Choroid plexus epithelial cell (primary cell): ENCODE measurements around the gene CD177.
A peak's percentile ranks its signal among the peaks of the same experiment; 100 is the strongest.

ENCODE experiments used
- DNase-seq: peaks from one replicate; pipeline ENCODE4 v3.0.0-alpha.2; 2010; ENCODE audit warnings: low read depth
- H3K4me3 ChIP-seq: 2 replicates; pipeline ENCODE4 v1.5.1; 2011; ENCODE audit warnings: low read depth, mild to moderate bottlenecking, control low read depth, low read length, moderate library complexity
- TF ChIP-seq, protein P1 (sequence below): conservative IDR thresholded peaks from 2 replicates; pipeline ENCODE4 v1.5.1; 2011; ENCODE audit warnings: low read depth, mild to moderate bottlenecking, control low read depth, inconsistent platforms, low read length, moderate library complexity

The CD177 gene, protein sequence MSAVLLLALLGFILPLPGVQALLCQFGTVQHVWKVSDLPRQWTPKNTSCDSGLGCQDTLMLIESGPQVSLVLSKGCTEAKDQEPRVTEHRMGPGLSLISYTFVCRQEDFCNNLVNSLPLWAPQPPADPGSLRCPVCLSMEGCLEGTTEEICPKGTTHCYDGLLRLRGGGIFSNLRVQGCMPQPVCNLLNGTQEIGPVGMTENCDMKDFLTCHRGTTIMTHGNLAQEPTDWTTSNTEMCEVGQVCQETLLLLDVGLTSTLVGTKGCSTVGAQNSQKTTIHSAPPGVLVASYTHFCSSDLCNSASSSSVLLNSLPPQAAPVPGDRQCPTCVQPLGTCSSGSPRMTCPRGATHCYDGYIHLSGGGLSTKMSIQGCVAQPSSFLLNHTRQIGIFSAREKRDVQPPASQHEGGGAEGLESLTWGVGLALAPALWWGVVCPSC

DNA sequence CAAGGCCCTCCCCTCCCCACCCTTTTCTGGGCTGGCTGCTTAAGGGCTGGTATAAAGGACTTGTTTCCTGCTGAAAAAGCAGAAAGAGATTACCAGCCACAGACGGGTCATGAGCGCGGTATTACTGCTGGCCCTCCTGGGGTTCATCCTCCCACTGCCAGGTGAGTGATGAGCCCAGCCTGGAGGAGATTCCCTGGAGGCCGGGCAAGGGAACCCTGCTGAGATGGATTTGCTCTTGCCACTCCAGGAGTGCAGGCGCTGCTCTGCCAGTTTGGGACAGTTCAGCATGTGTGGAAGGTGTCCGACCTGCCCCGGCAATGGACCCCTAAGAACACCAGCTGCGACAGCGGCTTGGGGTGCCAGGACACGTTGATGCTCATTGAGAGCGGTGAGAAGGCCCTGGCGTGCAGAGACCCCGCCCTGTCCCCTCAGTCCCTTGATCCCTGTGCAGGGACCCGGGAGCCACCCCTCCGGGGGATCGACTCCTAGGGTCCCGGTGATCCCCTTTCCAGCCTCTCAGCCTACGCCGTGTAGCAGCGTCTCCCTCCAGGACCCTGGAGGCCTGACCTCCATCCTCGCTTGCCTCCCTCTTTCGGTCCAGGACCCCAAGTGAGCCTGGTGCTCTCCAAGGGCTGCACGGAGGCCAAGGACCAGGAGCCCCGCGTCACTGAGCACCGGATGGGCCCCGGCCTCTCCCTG is at the start of gene CD177:
Gene CD177 (plus strand): TSS at position 81 of the 699 bp plus-strand sequence. CDS start 29 bp downstream, at position 110.
- DNase-seq: no peak
- TF ChIP-seq, protein P1, sequence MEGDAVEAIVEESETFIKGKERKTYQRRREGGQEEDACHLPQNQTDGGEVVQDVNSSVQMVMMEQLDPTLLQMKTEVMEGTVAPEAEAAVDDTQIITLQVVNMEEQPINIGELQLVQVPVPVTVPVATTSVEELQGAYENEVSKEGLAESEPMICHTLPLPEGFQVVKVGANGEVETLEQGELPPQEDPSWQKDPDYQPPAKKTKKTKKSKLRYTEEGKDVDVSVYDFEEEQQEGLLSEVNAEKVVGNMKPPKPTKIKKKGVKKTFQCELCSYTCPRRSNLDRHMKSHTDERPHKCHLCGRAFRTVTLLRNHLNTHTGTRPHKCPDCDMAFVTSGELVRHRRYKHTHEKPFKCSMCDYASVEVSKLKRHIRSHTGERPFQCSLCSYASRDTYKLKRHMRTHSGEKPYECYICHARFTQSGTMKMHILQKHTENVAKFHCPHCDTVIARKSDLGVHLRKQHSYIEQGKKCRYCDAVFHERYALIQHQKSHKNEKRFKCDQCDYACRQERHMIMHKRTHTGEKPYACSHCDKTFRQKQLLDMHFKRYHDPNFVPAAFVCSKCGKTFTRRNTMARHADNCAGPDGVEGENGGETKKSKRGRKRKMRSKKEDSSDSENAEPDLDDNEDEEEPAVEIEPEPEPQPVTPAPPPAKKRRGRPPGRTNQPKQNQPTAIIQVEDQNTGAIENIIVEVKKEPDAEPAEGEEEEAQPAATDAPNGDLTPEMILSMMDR: no peak
- no peak within 1 kb of the TSS for H3K4me3 ChIP-seq

DNA sequence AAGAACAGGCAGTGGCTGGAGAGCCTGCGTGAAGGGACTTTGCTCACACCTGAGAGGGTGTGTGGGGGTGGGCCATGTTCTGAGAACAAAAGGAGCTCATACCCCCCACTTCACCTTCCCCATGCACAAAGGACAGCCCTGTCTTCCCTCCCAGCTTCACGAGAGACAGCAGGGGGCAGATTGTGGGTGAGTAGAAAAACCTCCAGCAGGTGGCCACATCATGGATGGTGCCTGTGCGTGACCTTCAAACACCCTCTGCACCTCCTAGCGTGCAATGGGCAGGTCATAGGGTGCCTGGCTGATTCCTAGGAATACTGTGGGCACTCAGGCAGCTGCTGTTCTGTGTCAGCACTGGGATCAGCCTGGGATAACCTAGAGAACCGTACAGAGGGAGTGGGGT is 47.8 kb upstream of the CD177 start:
- DNase-seq: no peak
- TF ChIP-seq, protein P1: peak; percentile 2
- no peak overlapping the region for H3K4me3 ChIP-seq

DNA sequence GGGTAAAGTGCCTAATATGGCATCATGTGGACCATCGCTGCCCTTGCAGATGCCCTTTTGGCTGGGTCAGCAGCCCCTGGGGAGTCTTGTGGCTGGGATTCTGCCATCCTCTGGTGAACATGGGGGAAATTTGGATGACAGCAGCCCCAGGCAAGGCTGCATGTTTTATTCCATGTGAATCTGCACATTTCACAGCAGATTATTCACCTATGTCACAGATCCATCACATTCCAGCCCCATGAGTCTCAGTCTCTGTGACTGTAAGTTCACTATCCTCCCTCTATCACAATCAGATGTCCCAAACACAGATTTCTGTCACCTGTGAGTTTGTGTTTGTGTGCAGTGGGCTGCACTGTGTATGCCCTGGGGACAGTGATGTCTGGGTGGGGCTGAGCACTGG is 47.4 kb upstream of the CD177 start:
- H3K4me3 ChIP-seq: no peak overlapping the region
- no peak for DNase-seq
- TF ChIP-seq, protein P1: no peak

DNA sequence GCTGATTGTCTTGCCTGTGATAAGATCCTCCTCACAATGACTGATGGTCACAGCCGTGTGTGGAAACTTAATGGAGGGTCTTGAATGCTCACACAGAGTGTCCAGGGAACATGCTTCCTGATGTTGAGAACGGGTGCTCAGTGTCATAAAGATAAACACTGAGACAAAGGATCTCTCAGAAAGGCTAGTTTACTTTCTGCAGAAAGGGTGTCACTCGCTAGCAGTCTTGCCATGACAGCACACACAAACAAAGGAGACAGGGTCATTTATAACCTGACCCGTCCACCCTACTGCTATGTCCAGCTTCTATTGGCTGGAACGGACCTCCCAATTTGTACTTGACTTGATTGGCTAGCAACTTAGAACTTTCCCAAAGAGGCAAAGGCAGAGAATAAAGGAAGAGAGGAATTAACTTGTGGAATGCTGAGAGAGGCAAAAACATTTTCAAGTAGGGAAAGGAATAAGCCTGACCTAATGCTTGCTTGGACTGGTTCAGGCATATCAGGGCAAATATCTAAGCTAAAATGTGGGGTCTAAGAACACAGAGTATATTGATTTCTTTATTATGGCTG is 45.2 kb upstream of the CD177 start:
- TF ChIP-seq, protein P1: no peak
- no peak overlapping the region for H3K4me3 ChIP-seq
- no peak for DNase-seq

DNA sequence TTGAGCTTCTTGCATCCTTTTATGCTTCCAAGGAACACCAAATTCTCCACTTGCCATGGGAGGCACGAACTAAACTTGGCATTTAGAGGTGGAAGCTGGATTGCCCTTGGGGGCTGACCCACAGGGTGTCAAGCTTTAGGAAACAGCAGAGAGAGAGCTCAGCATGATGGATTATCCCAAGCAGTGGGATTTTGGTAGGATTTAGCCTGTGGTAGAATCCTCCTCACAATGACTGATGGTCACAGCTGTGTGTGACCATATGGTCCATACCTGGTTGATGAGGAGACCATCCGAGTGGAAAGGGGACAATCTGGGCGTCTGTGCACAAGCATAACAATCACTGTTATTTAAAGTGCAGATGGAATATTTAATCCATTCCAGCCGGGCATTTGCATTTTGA is 44.0 kb upstream of the CD177 start:
- TF ChIP-seq, protein P1: no peak
- DNase-seq: no peak
- no peak overlapping the region for H3K4me3 ChIP-seq

DNA sequence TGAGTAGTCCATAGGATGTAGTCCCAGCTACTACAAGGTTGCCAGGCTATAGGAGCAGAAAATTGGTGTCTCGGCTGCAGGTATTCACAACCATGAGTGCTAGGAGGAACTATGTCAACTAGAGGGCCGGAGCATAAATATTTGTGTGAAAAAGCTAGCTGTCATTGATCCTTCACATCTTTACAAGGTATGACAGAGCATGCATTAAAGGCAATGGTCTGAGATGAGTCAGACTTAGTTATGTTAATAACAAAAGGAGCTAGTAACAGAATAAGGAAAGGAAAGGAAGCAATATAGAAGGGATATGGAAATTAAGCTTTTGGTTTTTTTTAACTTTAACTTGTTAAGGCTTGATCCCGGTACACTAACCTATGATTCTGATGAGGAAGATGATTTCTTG is 43.3 kb upstream of the CD177 start:
- no peak for DNase-seq
- TF ChIP-seq, protein P1: no peak
- H3K4me3 ChIP-seq: no peak overlapping the region
